GM23338 (cell line): ENCODE data around the gene CUBN. TPM values are rescaled to one million over a fixed set of nuclear protein-coding genes. Genes with fewer than 3 reads are reported as not detected.

Experiments used
- ATAC-seq: fragments of 200-7000 bp; cut with Tn5 transposase; 3 replicates; pipeline ENCODE4 v1.9.1; 2020
- DNase-seq: peaks from one replicate; pipeline ENCODE4 v3.0.0-alpha.2; 2015; ENCODE audit warnings: low spot score
- H2AFZ ChIP-seq: fragments of 200-600 bp; sonication (generic); 2 replicates; pipeline ENCODE4 v1.8.0; 2016; ENCODE audit warnings: antibody characterized with exemption, mild to moderate bottlenecking, moderate library complexity
- H3F3A ChIP-seq: fragments of 200-600 bp; sonication (generic); replicated peaks from 2 replicates; pipeline ENCODE4 v1.8.0; 2017; ENCODE audit warnings: antibody characterized with exemption, mixed run types, low read depth
- H3K27ac ChIP-seq: fragments of 200-600 bp; sonication (generic); 2 replicates; pipeline ENCODE4 v1.6.1; 2016; ENCODE audit warnings: low read depth
- H3K27me3 ChIP-seq: fragments of 200-600 bp; sonication (generic); 2 replicates; pipeline ENCODE4 v1.8.0; 2016; ENCODE audit warnings: mild to moderate bottlenecking, mixed run types, moderate library complexity; ENCODE audit not compliant: insufficient read depth
- H3K36me3 ChIP-seq: fragments of 200-600 bp; sonication (generic); 2 replicates; pipeline ENCODE4 v1.8.0; 2016; ENCODE audit warnings: mild to moderate bottlenecking; ENCODE audit not compliant: insufficient read depth
- H3K4me1 ChIP-seq: fragments of 200-600 bp; sonication (generic); 2 replicates; pipeline ENCODE4 v1.8.0; 2016; ENCODE audit warnings: mild to moderate bottlenecking, moderate library complexity; ENCODE audit not compliant: insufficient read depth
- H3K4me2 ChIP-seq: fragments of 200-600 bp; sonication (generic); 2 replicates; pipeline ENCODE4 v1.7.1; 2017; ENCODE audit warnings: mixed run types
- H3K4me3 ChIP-seq: fragments of 200-600 bp; sonication (generic); 2 replicates; pipeline ENCODE4 v1.6.1; 2016; ENCODE audit warnings: mixed run types
- H3K79me2 ChIP-seq: fragments of 200-600 bp; sonication (generic); replicated peaks from 2 replicates; pipeline ENCODE4 v1.8.0; 2017; ENCODE audit warnings: mild to moderate bottlenecking; ENCODE audit not compliant: insufficient read depth
- H3K9me2 ChIP-seq: fragments of 200-600 bp; sonication (generic); 2 replicates; pipeline ENCODE4 v1.8.0; 2017; ENCODE audit not compliant: insufficient read depth
- H4K20me1 ChIP-seq: fragments of 200-600 bp; sonication (generic); replicated peaks from 2 replicates; pipeline ENCODE4 v1.8.0; 2017; ENCODE audit warnings: mild to moderate bottlenecking; ENCODE audit not compliant: insufficient read depth
- H3K27ac Mint-ChIP-seq: 2 replicates; pipeline ENCODE4 v1.8.0; 2020; ENCODE audit warnings: inconsistent platforms, mild to moderate bottlenecking, moderate library complexity, mixed read lengths
- H3K27me3 Mint-ChIP-seq: 3 replicates; pipeline ENCODE4 v1.8.0; 2022; ENCODE audit warnings: low read depth, mild to moderate bottlenecking, moderate library complexity, mixed read lengths, inconsistent platforms; ENCODE audit not compliant: insufficient read depth, poor library complexity
- H3K36me3 Mint-ChIP-seq: 3 replicates; pipeline ENCODE4 v1.8.0; 2021; ENCODE audit warnings: low read depth, mild to moderate bottlenecking, inconsistent platforms, moderate library complexity, mixed read lengths
- H3K4me1 Mint-ChIP-seq: 3 replicates; pipeline ENCODE4 v1.8.0; 2020; ENCODE audit warnings: mild to moderate bottlenecking, inconsistent platforms, mixed read lengths
- H3K4me3 Mint-ChIP-seq: 3 replicates; pipeline ENCODE4 v1.8.0; 2021; ENCODE audit warnings: moderate library complexity, mild to moderate bottlenecking, inconsistent platforms, mixed read lengths
- H3K9me3 Mint-ChIP-seq: 3 replicates; pipeline ENCODE4 v1.8.0; 2020; ENCODE audit warnings: moderate library complexity, mild to moderate bottlenecking, inconsistent platforms, mixed read lengths
- CREB1 ChIP-seq: fragments of 250-450 bp; sonication (Bioruptor Pico); IDR thresholded peaks from 2 replicates; pipeline ENCODE4 v1.5.0; 2020; ENCODE audit warnings: low read depth, mild to moderate bottlenecking, moderate library complexity
- CTCF ChIP-seq, 2 experiments: fragments of 200-600 bp in 1 of 2; sonication (generic) in 1 of 2; conservative IDR thresholded peaks; 2 replicates each; pipeline versions ENCODE4 v1.5.1 to v1.6.1; 2016 to 2017; ENCODE audit warnings: antibody characterized with exemption in 2 of 2, low read depth in 2 of 2, mild to moderate bottlenecking in 2 of 2, moderate library complexity in 1 of 2
- ETS1 ChIP-seq: IDR thresholded peaks from 2 replicates; pipeline ENCODE4 v1.6.1; 2016; ENCODE audit warnings: antibody characterized with exemption
- EZH2 ChIP-seq: fragments of 200-600 bp; sonication (generic); IDR thresholded peaks from one replicate; pipeline ENCODE4 v1.8.0; 2017; ENCODE audit warnings: antibody characterized with exemption, mild to moderate bottlenecking, low read depth; ENCODE audit not compliant: unreplicated experiment
- EZH2phosphoT487 ChIP-seq: fragments of 200-600 bp; sonication (generic); IDR thresholded peaks from one replicate; pipeline ENCODE4 v1.8.1; 2018; ENCODE audit warnings: antibody characterized with exemption; ENCODE audit not compliant: unreplicated experiment
- JUNB ChIP-seq: IDR thresholded peaks from one replicate; pipeline ENCODE4 v1.6.1; 2016; ENCODE audit warnings: antibody characterized with exemption; ENCODE audit not compliant: unreplicated experiment
- NANOG ChIP-seq: IDR thresholded peaks from 2 replicates; pipeline ENCODE4 v1.6.1; 2016; ENCODE audit warnings: antibody characterized with exemption, borderline replicate concordance
- POLR2AphosphoS5 ChIP-seq: IDR thresholded peaks from 2 replicates; pipeline ENCODE4 v1.6.1; 2016; ENCODE audit warnings: antibody characterized with exemption, low read depth
- REST ChIP-seq: IDR thresholded peaks from one replicate; pipeline ENCODE4 v1.6.1; 2018; ENCODE audit warnings: antibody characterized with exemption; ENCODE audit not compliant: unreplicated experiment
- STAT1 ChIP-seq: IDR thresholded peaks from one replicate; pipeline ENCODE4 v1.6.1; 2016; ENCODE audit warnings: antibody characterized with exemption; ENCODE audit not compliant: unreplicated experiment
- ZNF114 ChIP-seq: fragments of 250-450 bp; sonication (Bioruptor Pico); IDR thresholded peaks from 2 replicates; pipeline ENCODE4 v1.5.0; 2020; ENCODE audit warnings: mild to moderate bottlenecking, moderate library complexity
- ZNF331 ChIP-seq: fragments of 250-450 bp; sonication (Bioruptor Pico); IDR thresholded peaks from 2 replicates; pipeline ENCODE4 v1.5.0; 2020; ENCODE audit warnings: low read depth, mild to moderate bottlenecking, moderate library complexity
- ZNF462 ChIP-seq: fragments of 250-450 bp; sonication (Bioruptor Pico); IDR thresholded peaks from 2 replicates; pipeline ENCODE4 v1.5.0; 2020; ENCODE audit warnings: mild to moderate bottlenecking, moderate library complexity
- polyA plus RNA-seq: library from polyadenylated mRNA; unstranded; fragments of >200 nt; fragmentation: Nextera tagmentation; extraction: Ambion mirVana; gene quantifications from 2 replicates; pipeline ENCODE4 v1.2.1, GENCODE V29; 2016
- total RNA-seq: library from RNA; depleted of rRNA; stranded (reverse); fragments of >200 nt; shearing (Covaris generic); gene quantifications from 2 replicates; pipeline ENCODE4 v1.2.3, GENCODE V29; 2014

Gene CUBN
- total and polyA plus RNA-seq, 2 experiments from 2014 or later, result 0.06 to 1.8 TPM

- Histone ChIP-seq H3K9me2 (no peaks in the 10 kb centered on the region; the same call in 1 of the 2 replicates), H3F3A (no peaks in the 10 kb centered on the region), H3K4me3 (no peak overlapping the region), H3K27me3 (no peaks in the 10 kb centered on the region), H4K20me1 (no peaks in the 10 kb centered on the region), H3K79me2 (no peaks in the 10 kb centered on the region), H2AFZ (no peak overlapping the region), H3K4me2 (0 out of 2 replicates have a peak overlapping the region, but pooled peaks have one; percentile 8), H3K36me3 (no peaks in the 10 kb centered on the region), H3K4me1 (peaks cover 8% of the 10 kb centered on the region; the same call in 1 of the 2 replicates), H3K27ac (no peak overlapping the region)
- Mint-ChIP-seq H3K4me3 (no peak overlapping the region), H3K27ac (no peak overlapping the region), H3K9me3 (no peaks in the 10 kb centered on the region), H3K27me3 (no peaks in the 10 kb centered on the region), H3K36me3 (no peaks in the 10 kb centered on the region), H3K4me1 (peaks cover 19% of the 10 kb centered on the region)
- TF ChIP-seq ZNF331 (no peak), JUNB (no peak), EZH2phosphoT487 (no peak), ETS1 (no peak), STAT1 (no peak), REST (no peak), ZNF114 (no peak), NANOG (no peak), ZNF462 (CRISPR knock-in tag) (no peak), CREB1 (CRISPR knock-in tag) (no peak), CTCF (conservative IDR thresholded peaks at IDR 0.05; ENCODE audit: low read depth in 2 of 2) (no peak), POLR2AphosphoS5 (no peak), EZH2 (no peak)
- peak; percentile 44 for DNase-seq
- ATAC-seq, result peak; percentile 78
These were observed 200.5 kb downstream of the CUBN start for GRCh38 chr10:16929069-16929468.
